IPS-20b (cell line): ENCODE data around the gene OVAAL.

Source experiments
- H3K27ac ChIP-seq: one replicate; pipeline ENCODE4 v1.5.1; 2013; ENCODE audit warnings: low read length
- H3K27me3 ChIP-seq: 2 replicates; pipeline ENCODE4 v1.6.1; 2013; ENCODE audit warnings: mild to moderate bottlenecking, low read length, inconsistent platforms; ENCODE audit not compliant: insufficient read depth
- H3K36me3 ChIP-seq: 2 replicates; pipeline ENCODE4 v1.6.1; 2013; ENCODE audit warnings: low read depth, mild to moderate bottlenecking, inconsistent platforms, low read length, moderate library complexity; ENCODE audit not compliant: insufficient read depth
- H3K4me1 ChIP-seq: 2 replicates; pipeline ENCODE4 v1.6.1; 2013; ENCODE audit warnings: mild to moderate bottlenecking, control low read depth, inconsistent platforms, low read length, moderate library complexity; ENCODE audit not compliant: insufficient read depth
- H3K4me3 ChIP-seq: 2 replicates; pipeline ENCODE4 v1.5.1; 2013; ENCODE audit warnings: mild to moderate bottlenecking, low read length, inconsistent platforms
- H3K9ac ChIP-seq: 2 replicates; pipeline ENCODE4 v1.6.1; 2013; ENCODE audit warnings: low read depth, mild to moderate bottlenecking, inconsistent platforms, low read length, moderate library complexity
- H3K9me3 ChIP-seq: 2 replicates; pipeline ENCODE4 v1.6.1; 2013; ENCODE audit warnings: mild to moderate bottlenecking, low read depth, low read length, inconsistent platforms; ENCODE audit not compliant: insufficient read depth

The OVAAL gene

GRCh38 chr1:180598333-180598974, 39.7 kb downstream of the OVAAL start:
- H3K9ac ChIP-seq, result no peak overlapping the region
- peaks cover 4% of the 10 kb centered on the region; the same call in 1 of the 2 replicates for H3K27me3 ChIP-seq
- H3K4me1 ChIP-seq, result no peaks in the 10 kb centered on the region
- no peak overlapping the region for H3K4me3 ChIP-seq
- no peaks in the 10 kb centered on the region for H3K9me3 ChIP-seq
- H3K27ac ChIP-seq, result no peak overlapping the region
- no peaks in the 10 kb centered on the region for H3K36me3 ChIP-seq

GRCh38 chr1:180600343-180600742, 41.6 kb downstream of the OVAAL start:
- H3K9ac ChIP-seq, result no peak overlapping the region
- no peak overlapping the region for H3K27ac ChIP-seq
- no peaks in the 10 kb centered on the region for H3K4me1 ChIP-seq
- peaks cover 4% of the 10 kb centered on the region; the same call in 1 of the 2 replicates for H3K27me3 ChIP-seq
- no peak overlapping the region for H3K4me3 ChIP-seq
- H3K36me3 ChIP-seq, result no peaks in the 10 kb centered on the region
- H3K9me3 ChIP-seq, result no peaks in the 10 kb centered on the region

GRCh38 chr1:180601512-180601911, 42.7 kb downstream of the OVAAL start:
- Histone ChIP-seq H3K36me3 (no peaks in the 10 kb centered on the region), H3K27ac (no peak overlapping the region), H3K9ac (no peak overlapping the region), H3K27me3 (peaks cover 4% of the 10 kb centered on the region; the same call in 1 of the 2 replicates), H3K4me3 (no peak overlapping the region), H3K4me1 (no peaks in the 10 kb centered on the region), H3K9me3 (no peaks in the 10 kb centered on the region)

GRCh38 chr1:180603223-180603849, 44.6 kb downstream of the OVAAL start:
- Histone ChIP-seq H3K4me1 (no peaks in the 10 kb centered on the region), H3K9ac (no peak overlapping the region), H3K4me3 (no peak overlapping the region), H3K27ac (no peak overlapping the region), H3K27me3 (peaks cover 4% of the 10 kb centered on the region; the same call in 1 of the 2 replicates), H3K9me3 (no peaks in the 10 kb centered on the region), H3K36me3 (no peaks in the 10 kb centered on the region)

- Histone ChIP-seq H3K4me1 (no peaks in the 10 kb centered on the region), H3K9ac (no peak overlapping the region), H3K9me3 (no peaks in the 10 kb centered on the region), H3K27ac (no peak overlapping the region), H3K36me3 (no peaks in the 10 kb centered on the region), H3K4me3 (no peak overlapping the region), H3K27me3 (peaks cover 4% of the 10 kb centered on the region; the same call in 1 of the 2 replicates)
Measured at GRCh38 chr1:180603850-180604226, 45.1 kb downstream of the OVAAL start.

GRCh38 chr1:180606155-180606554, 47.4 kb downstream of the OVAAL start:
- Histone ChIP-seq H3K9me3 (no peaks in the 10 kb centered on the region), H3K27ac (no peak overlapping the region), H3K4me3 (no peak overlapping the region), H3K9ac (no peak overlapping the region), H3K36me3 (no peaks in the 10 kb centered on the region), H3K4me1 (no peaks in the 10 kb centered on the region), H3K27me3 (peaks cover 4% of the 10 kb centered on the region; the same call in 1 of the 2 replicates)

GRCh38 chr1:180609643-180610555, 51.1 kb downstream of the OVAAL start:
- H3K27ac ChIP-seq, result no peak overlapping the region
- no peaks in the 10 kb centered on the region for H3K36me3 ChIP-seq
- H3K27me3 ChIP-seq, result no peaks in the 10 kb centered on the region
- H3K9me3 ChIP-seq, result no peaks in the 10 kb centered on the region
- H3K4me1 ChIP-seq, result no peaks in the 10 kb centered on the region
- H3K4me3 ChIP-seq, result no peak overlapping the region
- H3K9ac ChIP-seq, result no peak overlapping the region

GRCh38 chr1:180610556-180611015, 51.8 kb downstream of the OVAAL start:
- Histone ChIP-seq H3K9ac (no peak overlapping the region), H3K27ac (no peak overlapping the region), H3K36me3 (no peaks in the 10 kb centered on the region), H3K27me3 (no peaks in the 10 kb centered on the region), H3K4me1 (no peaks in the 10 kb centered on the region), H3K9me3 (no peaks in the 10 kb centered on the region), H3K4me3 (no peak overlapping the region)

GRCh38 chr1:180611016-180611930, 52.5 kb downstream of the OVAAL start:
- Histone ChIP-seq H3K27me3 (no peaks in the 10 kb centered on the region), H3K4me3 (no peak overlapping the region), H3K9ac (no peak overlapping the region), H3K4me1 (no peaks in the 10 kb centered on the region), H3K9me3 (no peaks in the 10 kb centered on the region), H3K27ac (no peak overlapping the region), H3K36me3 (no peaks in the 10 kb centered on the region)

- H3K36me3 ChIP-seq, result no peaks in the 10 kb centered on the region
- H3K4me1 ChIP-seq, result no peaks in the 10 kb centered on the region
- H3K9ac ChIP-seq, result no peak overlapping the region
- no peak overlapping the region for H3K4me3 ChIP-seq
- no peaks in the 10 kb centered on the region for H3K9me3 ChIP-seq
- H3K27ac ChIP-seq, result no peak overlapping the region
- H3K27me3 ChIP-seq, result no peaks in the 10 kb centered on the region
Measured at GRCh38 chr1:180612632-180613031, 53.9 kb downstream of the OVAAL start.

- Histone ChIP-seq H3K27me3 (no peaks in the 10 kb centered on the region), H3K9me3 (no peaks in the 10 kb centered on the region), H3K36me3 (no peaks in the 10 kb centered on the region), H3K27ac (no peak overlapping the region), H3K4me3 (no peak overlapping the region), H3K4me1 (no peaks in the 10 kb centered on the region), H3K9ac (no peak overlapping the region)
Measured at GRCh38 chr1:180614730-180615129, 56.0 kb downstream of the OVAAL start.
